Karpas-422 (cell line): Measurements from ENCODE around the gene RIPOR2. TPM values are rescaled to one million over a fixed set of nuclear protein-coding genes. Genes with fewer than 3 reads are reported as not detected.

Source experiments
- total RNA-seq: library from RNA; depleted of rRNA; stranded (reverse); fragments of >200 nt; shearing (Covaris generic); gene quantifications from 2 replicates; pipeline ENCODE4 v1.2.3, GENCODE V29; 2014; ENCODE audit warnings: low replicate concordance; rRNA removed

Gene RIPOR2
- total RNA-seq, 1 experiment from 2014 or later = 72.1 TPM

Other genes with a start within 250 kb of the RIPOR2 start
- 49.7 and 123 TPM in 2 replicates for gene C6orf62, start 216.8 kb downstream of the RIPOR2 start, total RNA-seq
- gene GMNN, start 161.0 kb downstream of the RIPOR2 start, total RNA-seq = 23.3 and 29.6 TPM in 2 replicates
- not detected in 2 replicates for gene ARMH2, start 137.0 kb downstream of the RIPOR2 start, total RNA-seq